Stomach smooth muscle (tissue), 2 donors: ENCODE results near the gene UFSP2.

Source experiments
- H3K27ac ChIP-seq: one replicate; pipeline ENCODE4 v1.7.0; 2013; ENCODE audit warnings: mild to moderate bottlenecking, low read length, inconsistent platforms
- H3K27me3 ChIP-seq, 2 donors: one replicate each; pipeline ENCODE4 v1.7.0; 2013; ENCODE audit warnings: low read length in 2 of 2; ENCODE audit not compliant: insufficient read depth in 2 of 2, control insufficient read depth in 1 of 2
- H3K36me3 ChIP-seq, 2 donors: one replicate each; pipeline ENCODE4 v1.7.0; 2013; ENCODE audit warnings: low read length in 2 of 2; ENCODE audit not compliant: control insufficient read depth in 2 of 2, insufficient read depth in 2 of 2
- H3K4me1 ChIP-seq: one replicate; pipeline ENCODE4 v1.7.0; 2013; ENCODE audit warnings: low read length; ENCODE audit not compliant: control insufficient read depth, insufficient read depth
- H3K4me3 ChIP-seq, 2 donors: one replicate each; pipeline ENCODE4 v1.7.0; 2013; ENCODE audit warnings: low read length in 2 of 2
- H3K9ac ChIP-seq, 2 donors: one replicate each; pipeline ENCODE4 v1.7.0; 2013; ENCODE audit warnings: low read length in 2 of 2, mild to moderate bottlenecking in 1 of 2
- H3K9me3 ChIP-seq, 2 donors: one replicate each; pipeline ENCODE4 v1.7.0; 2013; ENCODE audit warnings: low read length in 2 of 2; ENCODE audit not compliant: control insufficient read depth in 2 of 2
- donor health status: healthy.
- donor health status: Pancreatic carcinoma.

The UFSP2 gene

GRCh38 chr4:185352202-185352601 is 73.6 kb downstream of the UFSP2 start:
- Histone ChIP-seq H3K4me3 (no peak overlapping the region), H3K4me1 (no peaks in the 10 kb centered on the region), H3K36me3 (peaks cover 15 to 17% of the 10 kb centered on the region in 2 donors), H3K27ac (no peak overlapping the region), H3K9ac (no peak overlapping the region), H3K9me3 (no peaks in the 10 kb centered on the region), H3K27me3 (no peaks in the 10 kb centered on the region)

- Histone ChIP-seq H3K9me3 (no peaks in the 10 kb centered on the region), H3K9ac (no peak overlapping the region), H3K27ac (no peak overlapping the region), H3K4me1 (no peaks in the 10 kb centered on the region), H3K4me3 (no peak overlapping the region), H3K27me3 (no peaks in the 10 kb centered on the region), H3K36me3 (peaks cover 15 to 17% of the 10 kb centered on the region in 2 donors)
Observed at GRCh38 chr4:185351691-185352090, 74.1 kb downstream of the UFSP2 start.
